ENCODE measurements around the gene PRKCZ.

PRKCZ gene

GRCh38 chr1:2163205-2163604 is 113.0 kb downstream of the PRKCZ start:
- DNase-seq: no peak

GRCh38 chr1:2165646-2166045 is 115.4 kb downstream of the PRKCZ start:
- DNase-seq: no peak

- no peak for DNase-seq
Measured at GRCh38 chr1:2166254-2166653, 116.0 kb downstream of the PRKCZ start.

- DNase-seq: no peak
Measured at GRCh38 chr1:2166695-2167094, 116.5 kb downstream of the PRKCZ start.

- DNase-seq: no peak
Measured at GRCh38 chr1:2168090-2168489, 117.9 kb downstream of the PRKCZ start.

- no peak for DNase-seq
Measured at GRCh38 chr1:2168535-2168934, 118.3 kb downstream of the PRKCZ start.

- DNase-seq: no peak
Measured at GRCh38 chr1:2169200-2169836, 119.1 kb downstream of the PRKCZ start.

GRCh38 chr1:2170211-2170610 is 120.0 kb downstream of the PRKCZ start:
- DNase-seq: no peak

- DNase-seq: no peak
Measured at GRCh38 chr1:2172012-2172411, 121.8 kb downstream of the PRKCZ start.

GRCh38 chr1:2172551-2173146 is 122.4 kb downstream of the PRKCZ start:
- no peak for DNase-seq

GRCh38 chr1:2173546-2174347 is 123.5 kb downstream of the PRKCZ start:
- no peak for DNase-seq

GRCh38 chr1:2174348-2175054 is 124.3 kb downstream of the PRKCZ start:
- no peak for DNase-seq

- no peak for DNase-seq
Measured at GRCh38 chr1:2175055-2175414, 124.8 kb downstream of the PRKCZ start.

- no peak for DNase-seq
Measured at GRCh38 chr1:2175681-2176454, 125.7 kb downstream of the PRKCZ start.

GRCh38 chr1:2176615-2177014 is 126.4 kb downstream of the PRKCZ start:
- no peak for DNase-seq

- DNase-seq: no peak
Measured at GRCh38 chr1:2177541-2177940, 127.3 kb downstream of the PRKCZ start.

GRCh38 chr1:2177946-2178538 is 127.8 kb downstream of the PRKCZ start:
- no peak for DNase-seq

- no peak for DNase-seq
Measured at GRCh38 chr1:2178875-2179274, 128.7 kb downstream of the PRKCZ start.

- peak; percentile 53 for DNase-seq
Measured at GRCh38 chr1:2179283-2180013, 129.2 kb downstream of the PRKCZ start.

- DNase-seq: no peak
Measured at GRCh38 chr1:2180297-2181245, 130.4 kb downstream of the PRKCZ start.
